K562 (cell line): Measurements from ENCODE around the gene UBALD2. TPM values are rescaled to one million over a fixed set of nuclear protein-coding genes. Genes with fewer than 3 reads are reported as not detected.

Source experiments
- ATAC-seq: fragments of 200-7000 bp; cut with Tn5 transposase; 3 replicates; pipeline ENCODE4 v1.9.1; 2020; ENCODE audit warnings: moderate library complexity
- BruUV-seq: library from RNA; stranded (reverse); fragments of 400-500 nt; replicated peaks from 2 replicates; lab custom pipeline; 2021; lab: Mats Ljungman, UMichigan
- CTCF ChIA-PET: fragments of 300-600 bp; formaldehyde crosslinking; extraction: SDS; loops from one replicate; lab custom pipeline; 2021; ENCODE audit warnings: low intra/inter-chr PET ratio; lab: Yijun Ruan, JAX
- POLR2A ChIA-PET: fragments of 300-600, 350-650 bp; sonication (Branson Sonifier 250); formaldehyde crosslinking; extraction: SDS; loops from one replicate; lab custom pipeline; 2021; ENCODE audit warnings: antibody characterized with exemption, inconsistent platforms; lab: Yijun Ruan, JAX
- DNase-seq, 4 experiments: peaks; one replicate each; pipeline versions ENCODE4 v3.0.0 to v3.0.0-alpha.2; 2011 to 2018; ENCODE audit warnings: low spot score in 3 of 4, mixed read lengths in 3 of 4; ENCODE audit errors: extremely low read depth in 1 of 4
- FAIRE-seq: peaks from 2 replicates; lab custom pipeline; 2011; peaks lifted over from hg19 to GRCh38; lab: Jason Lieb, UNC
- H2AFZ ChIP-seq: 2 replicates; pipeline ENCODE4 v1.6.0; 2011; ENCODE audit warnings: low read depth, low read length, control low read depth, inconsistent platforms
- H3K27ac ChIP-seq: fragments of 200-600 bp; 3 replicates; pipeline ENCODE4 v1.8.0; 2011; ENCODE audit warnings: low read depth, mild to moderate bottlenecking, control low read depth, inconsistent platforms, low read length, moderate library complexity, mixed read lengths; ENCODE audit errors: extremely low read depth
- H3K27me3 ChIP-seq, 2 experiments: fragments of 300-600 bp in 1 of 2; 2 replicates in 1 of 2; 3 replicates in 1 of 2; pipeline versions ENCODE4 v1.6.0 to v1.8.0; 2011; ENCODE audit warnings: inconsistent platforms in 2 of 2, low read length in 2 of 2, mild to moderate bottlenecking in 1 of 2, mixed read lengths in 1 of 2, moderate library complexity in 1 of 2; ENCODE audit not compliant: control insufficient read depth in 2 of 2, insufficient read depth in 2 of 2
- H3K36me3 ChIP-seq: fragments of 300-600 bp; 3 replicates; pipeline ENCODE4 v1.8.0; 2011; ENCODE audit warnings: mild to moderate bottlenecking, low read length, inconsistent platforms; ENCODE audit not compliant: control insufficient read depth, insufficient read depth
- H3K4me1 ChIP-seq, 2 experiments: fragments of 200-600 bp in 1 of 2; replicated peaks in 1 of 2; 2 replicates in 1 of 2; 3 replicates in 1 of 2; pipeline versions ENCODE4 v1.5.1 to v1.8.0; 2011; ENCODE audit warnings: inconsistent platforms in 2 of 2, low read length in 2 of 2, mild to moderate bottlenecking in 1 of 2, mixed read lengths in 1 of 2, moderate library complexity in 1 of 2; ENCODE audit not compliant: control insufficient read depth in 2 of 2, insufficient read depth in 2 of 2
- H3K4me2 ChIP-seq: 2 replicates; pipeline ENCODE4 v1.6.1; 2011; ENCODE audit warnings: low read length, control low read depth, inconsistent platforms, mixed read lengths; ENCODE audit not compliant: insufficient read depth
- H3K4me3 ChIP-seq: fragments of 200-600 bp; sonication (generic), shearing (Covaris generic); 2 replicates; pipeline ENCODE4 v1.5.1; 2016; ENCODE audit warnings: control low read depth, inconsistent platforms
- H3K79me2 ChIP-seq: fragments of 200-600 bp; 3 replicates; pipeline ENCODE4 v1.8.0; 2011; ENCODE audit warnings: low read length, inconsistent platforms; ENCODE audit not compliant: control insufficient read depth, insufficient read depth
- H3K9ac ChIP-seq, 2 experiments: 2 replicates each; pipeline versions ENCODE4 v1.6.0 to v1.6.1; 2011; ENCODE audit warnings: low read depth in 2 of 2, low read length in 2 of 2, control low read depth in 1 of 2, inconsistent platforms in 1 of 2, mild to moderate bottlenecking in 1 of 2, mixed read lengths in 1 of 2; ENCODE audit not compliant: insufficient read depth in 1 of 2
- H3K9me1 ChIP-seq: one replicate; pipeline ENCODE4 v1.6.0; 2011; ENCODE audit warnings: inconsistent platforms, mild to moderate bottlenecking, low read length, moderate library complexity; ENCODE audit not compliant: control insufficient read depth, insufficient read depth
- H3K9me3 ChIP-seq: replicated peaks from 2 replicates; pipeline ENCODE4 v1.5.1; 2011; ENCODE audit warnings: low read depth, low read length, inconsistent platforms; ENCODE audit not compliant: control insufficient read depth, insufficient read depth
- H4K20me1 ChIP-seq: replicated peaks from 2 replicates; pipeline ENCODE4 v1.6.1; 2011; ENCODE audit warnings: low read length, inconsistent platforms, mixed read lengths; ENCODE audit not compliant: control insufficient read depth, insufficient read depth
- CAMTA2 ChIP-seq: fragments of 250-450 bp; sonication (Bioruptor Pico); conservative IDR thresholded peaks from 2 replicates; pipeline ENCODE4 v1.5.1; 2022
- CEBPB ChIP-seq: fragments of 450-650 bp; IDR thresholded peaks from 2 replicates; pipeline ENCODE4 v1.6.1; 2016; ENCODE audit warnings: missing genetic modification characterization, missing compliant biosample characterization
- DPF2 ChIP-seq: fragments of 450-650 bp; IDR thresholded peaks from 2 replicates; pipeline ENCODE4 v1.6.1; 2016
- JUNB ChIP-seq: fragments of 450-650 bp; formaldehyde crosslinking; conservative IDR thresholded peaks from 2 replicates; pipeline ENCODE4 v1.4.0; 2020; ENCODE audit warnings: mild to moderate bottlenecking
- NR4A1 ChIP-seq, 2 experiments: fragments of 250-450 bp in 1 of 2; fragments of 450-650 bp in 1 of 2; sonication (Bioruptor Pico) in 1 of 2; IDR thresholded peaks; 2 replicates each; pipeline versions ENCODE4 v1.4.0 to v1.6.1; 2016 to 2020; ENCODE audit warnings: mild to moderate bottlenecking in 2 of 2, missing compliant biosample characterization in 1 of 2, missing genetic modification characterization in 1 of 2, moderate library complexity in 1 of 2
- PRPF4 ChIP-seq: fragments of 200-400 bp; formaldehyde crosslinking; IDR thresholded peaks from one replicate; pipeline ENCODE4 v1.6.1; 2017; ENCODE audit warnings: low read length, low read depth, mild to moderate bottlenecking; ENCODE audit not compliant: insufficient read depth, poor library complexity, severe bottlenecking
- RUNX1 ChIP-seq: sonication (generic); IDR thresholded peaks from 2 replicates; pipeline ENCODE4 v1.6.1; 2016; ENCODE audit warnings: antibody characterized with exemption, low read depth
- SAFB2 ChIP-seq: fragments of 200-400 bp; formaldehyde crosslinking; IDR thresholded peaks from 2 replicates; pipeline ENCODE4 v1.6.1; 2018; ENCODE audit warnings: borderline replicate concordance, low read length, low read depth, moderate library complexity; ENCODE audit not compliant: severe bottlenecking
- SMC3 ChIP-seq: conservative IDR thresholded peaks from 2 replicates; pipeline ENCODE4 v1.6.1; 2011; ENCODE audit warnings: low read depth, low read length, improper control_type of control experiment; ENCODE audit not compliant: insufficient read depth
- ZFP36 ChIP-seq: fragments of 150-350 bp; IDR thresholded peaks from 2 replicates; pipeline ENCODE4 v1.6.1; 2018; ENCODE audit warnings: low read length, low read depth; ENCODE audit not compliant: partially characterized antibody
- ZNF384 ChIP-seq: IDR thresholded peaks from 2 replicates; pipeline ENCODE4 v1.6.1; 2012; ENCODE audit warnings: low read depth, low read length, improper control_type of control experiment
- ZNF551 ChIP-seq: fragments of 250-450 bp; sonication (Bioruptor Pico); IDR thresholded peaks from 2 replicates; pipeline ENCODE4 v1.5.0; 2021; ENCODE audit warnings: mild to moderate bottlenecking, moderate library complexity
- ZNF766 ChIP-seq: fragments of 200-800 bp; sonication (Bioruptor generic); conservative IDR thresholded peaks from 2 replicates; pipeline ENCODE4 v1.6.1; 2016; ENCODE audit warnings: missing genetic modification characterization, missing compliant biosample characterization
- WGBS: fragments of 100-300 bp; shearing (Covaris generic); methylation state at CpG from one replicate; pipeline ENCODE4 v1.1.6; 2016; ENCODE audit warnings: low coverage, mixed read lengths; ENCODE audit not compliant: insufficient coverage; ENCODE audit errors: missing lambda C conversion rate; 5-methylcytosine and 5-hydroxymethylcytosine counted together
- in situ Hi-C: fragments of 300-500 bp; cut with MboI; formaldehyde crosslinking; loops from 4 replicates; pipeline ENCODE4 v1.15.0; 2018; ENCODE audit warnings: inconsistent platforms, mixed read lengths
- intact Hi-C: fragments of 100-400 bp; cut with micrococcal nuclease; formaldehyde crosslinking; loops from 2 replicates; pipeline ENCODE4 v1.14.2; 2022
- polyA plus RNA-seq, 8 experiments: library from polyadenylated mRNA; depleted of rRNA in 4 of 8; stranded (reverse) in 5 of 8; unstranded in 3 of 8; fragments of >200 nt; fragmentation: Nextera tagmentation in 2 of 8; fragmentation: Illumina TruSeq in 1 of 8; extraction: Ambion mirVana in 2 of 8; extraction: Trizol in 1 of 8; gene quantifications; 2 replicates each; pipeline versions ENCODE4 v1.2.1 to v1.2.3, GENCODE V29; 2011 to 2014; ENCODE audit warnings: inconsistent platforms in 1 of 8, missing spikeins in 1 of 8
- total RNA-seq, 7 experiments: library from RNA; depleted of rRNA in 6 of 7; stranded (reverse); fragments of >200 nt in 6 of 7; fragmentation: Illumina TruSeq in 2 of 7; extraction: Trizol in 2 of 7; gene quantifications; 2 replicates each; pipeline versions ENCODE4 v1.2.1 to v1.2.3, GENCODE V29; 2011 to 2021; ENCODE audit warnings: low replicate concordance in 1 of 7

Gene UBALD2
- total and polyA plus RNA-seq, 9 of the 15 experiments (the other 6 are each of a cell fraction or from before 2014, with no cell fraction given), result 2.3 to 94.1 (median 25.3) TPM

DNA sequence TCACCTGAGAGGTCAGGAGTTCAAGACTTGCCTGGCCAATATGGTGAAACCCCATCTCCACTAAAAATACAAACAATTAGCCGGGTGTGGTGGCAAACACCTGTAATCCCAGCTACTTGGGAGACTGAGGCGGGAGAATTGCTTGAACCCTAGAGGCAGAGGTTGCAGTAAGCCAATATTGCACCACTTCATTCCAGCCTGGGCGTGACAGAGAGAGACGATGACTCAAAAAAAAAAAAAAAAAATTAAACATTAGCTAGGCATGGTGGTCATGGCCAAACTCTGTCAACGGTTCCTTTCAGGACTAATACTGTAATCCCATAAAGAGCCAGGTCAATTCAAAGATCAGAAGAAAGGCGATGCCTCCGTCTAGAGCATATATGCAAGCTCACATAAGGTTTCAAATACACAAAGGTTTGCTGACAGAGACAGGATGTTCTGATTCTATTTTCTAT is 27.3 kb upstream of the UBALD2 start:
- Histone ChIP-seq H3K9ac (peak overlapping the region in 1 of 2 experiments; percentile 37; a peak in 1 of 4 replicates), H3K27ac (peak overlapping the region; percentile 85; the same call in 1 of the 3 replicates), H3K4me2 (no peak overlapping the region), H3K4me1 (peaks cover 31 to 36% of the 10 kb centered on the region in 2 experiments; a peak in 4 of 5 replicates), H3K36me3 (0 out of 3 replicates have a peak, but pooled peaks cover 3% of the 10 kb centered on the region), H2AFZ (no peak overlapping the region), H3K4me3 (no peak overlapping the region), H3K9me1 (no peaks in the 10 kb centered on the region), H3K79me2 (peaks cover 87% of the 10 kb centered on the region), H4K20me1 (no peaks in the 10 kb centered on the region), H3K9me3 (no peaks in the 10 kb centered on the region), H3K27me3 (no peaks in the 10 kb centered on the region)
- POLR2A ChIA-PET, result interaction anchor here (0.6 to 4.8 kb wide), 18 partner anchors 8 to 1283 kb away, joined by 3 to 42 read pairs (median 4); no protein-coding TSS in a partner anchor
- 44% methylated on average over 7 of the region's 7 CpGs for WGBS
- intact Hi-C loops (loop anchor here (2.0 to 5.0 kb wide), 2 partner anchors 31 to 56 kb away; no protein-coding TSS in a partner anchor), in situ Hi-C loops (no loop called here)
- FAIRE-seq, result no peak
- no peak for DNase-seq
- BruUV-seq, result no TSS peak
- CTCF ChIA-PET, result interaction anchor here (0.7 kb wide), 1 partner anchor 16 kb away, joined by 6 read pairs; no protein-coding TSS in a partner anchor
- no peak for ATAC-seq
- no peak for TF ChIP-seq ZFP36
- TF ChIP-seq CEBPB, result peak; percentile 58
- TF ChIP-seq CAMTA2, result no peak
- no peak for TF ChIP-seq PRPF4
- TF ChIP-seq SMC3, result no peak
- TF ChIP-seq SAFB2, result no peak
- TF ChIP-seq RUNX1, result no peak
- 0 out of 2 replicates have a peak, but pooled peaks have one; percentile 26 for TF ChIP-seq DPF2
- no peak for TF ChIP-seq ZNF551
- TF ChIP-seq NR4A1 (CRISPR knock-in tag; IDR thresholded peaks at IDR 0.05), result no peak
- TF ChIP-seq NR4A1 (tag; IDR thresholded peaks at IDR 0.05), result no peak
- peak; percentile 55 for TF ChIP-seq ZNF384
- TF ChIP-seq ZNF766, result no peak
- no peak for TF ChIP-seq JUNB
